Glomerular visceral epithelial cell (primary cell): ENCODE results near the gene RAPGEF5.
A peak's percentile ranks its signal among the peaks of the same experiment; 100 is the strongest.
"Not testable (repeated sequence)": the region's sequence is repeated elsewhere in the genome, so short reads cannot be mapped to it uniquely, and the experiment has no call there.

ENCODE experiments used
- DNase-seq: peaks from one replicate; pipeline ENCODE4 v3.0.0-alpha.2; 2016; ENCODE audit errors: extremely low spot score

Gene RAPGEF5

DNA sequence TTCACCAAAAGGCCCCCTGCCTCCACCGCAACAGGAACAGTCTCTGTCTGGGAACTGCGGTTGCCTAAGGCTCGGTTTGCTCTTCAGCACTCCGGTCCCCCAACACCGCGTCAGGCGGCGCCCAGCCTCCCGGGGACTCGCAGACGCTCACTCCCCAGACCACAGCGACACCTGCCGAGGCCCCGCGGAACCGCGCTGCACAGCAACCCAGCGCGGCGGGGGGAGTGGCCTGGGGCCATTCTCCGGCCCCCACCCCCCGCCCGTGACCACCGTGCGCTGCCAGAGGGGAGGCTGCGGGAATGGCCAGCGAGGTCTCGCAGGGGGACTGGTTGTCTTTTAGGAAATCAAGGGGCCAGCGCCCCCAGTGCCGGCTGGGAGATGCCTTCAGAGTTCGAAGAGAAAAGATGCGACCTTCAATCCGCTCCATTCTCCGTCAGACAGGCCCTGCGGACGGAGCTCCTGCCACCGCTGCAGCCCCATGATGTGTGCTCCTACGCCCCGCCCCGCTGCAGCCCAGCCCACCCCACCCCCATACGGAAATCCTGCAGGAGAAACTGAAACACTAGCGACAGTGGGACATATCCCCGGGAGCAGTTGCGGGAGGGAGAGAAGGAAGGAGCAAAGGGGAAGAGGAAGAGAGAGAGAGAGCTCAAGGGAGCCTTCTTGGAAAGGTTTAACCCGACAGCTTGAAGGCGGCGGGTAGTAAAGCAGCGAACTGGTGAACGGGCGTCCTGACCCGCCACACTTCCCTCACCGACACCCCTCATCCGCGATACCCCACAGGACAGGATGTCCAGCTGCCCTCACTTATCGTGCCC, 273.9 kb downstream of the RAPGEF5 start:
- peak; percentile 66 for DNase-seq

DNA sequence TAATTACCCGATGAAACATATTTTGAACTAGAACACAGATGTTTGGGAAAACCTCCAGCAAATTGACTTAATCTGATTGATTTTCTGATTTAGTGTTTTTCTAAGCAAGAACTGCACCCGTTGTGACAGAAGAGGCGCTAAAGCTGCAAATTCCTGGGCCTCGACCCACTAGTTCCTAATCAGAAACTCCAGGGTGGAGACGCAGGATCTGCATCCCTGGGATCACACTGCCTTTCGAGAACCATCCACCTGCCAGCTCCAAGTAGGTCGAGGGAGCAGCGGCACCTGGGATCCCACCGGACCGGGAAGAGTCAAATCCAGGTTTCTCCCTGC, 274.4 kb downstream of the RAPGEF5 start:
- no peak for DNase-seq

DNA sequence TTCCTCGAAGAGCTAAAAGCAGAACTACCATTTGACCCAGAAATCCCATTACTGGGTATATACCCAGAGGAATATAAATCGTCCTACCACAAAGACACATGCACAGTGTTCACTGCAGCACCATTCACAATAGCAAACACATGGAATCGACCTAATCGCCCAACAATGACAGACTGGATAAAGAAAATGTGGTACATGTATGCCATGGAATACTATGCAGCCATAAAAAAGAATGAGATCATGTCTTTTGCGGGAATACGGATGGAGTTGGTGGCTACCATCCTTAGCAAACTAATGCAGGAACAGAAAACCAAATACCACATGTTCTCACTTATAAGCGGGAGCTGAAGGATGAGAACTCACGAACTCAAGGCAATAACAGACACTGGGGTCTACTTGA, 276.7 kb downstream of the RAPGEF5 start:
- DNase-seq, result not testable (repeated sequence)

DNA sequence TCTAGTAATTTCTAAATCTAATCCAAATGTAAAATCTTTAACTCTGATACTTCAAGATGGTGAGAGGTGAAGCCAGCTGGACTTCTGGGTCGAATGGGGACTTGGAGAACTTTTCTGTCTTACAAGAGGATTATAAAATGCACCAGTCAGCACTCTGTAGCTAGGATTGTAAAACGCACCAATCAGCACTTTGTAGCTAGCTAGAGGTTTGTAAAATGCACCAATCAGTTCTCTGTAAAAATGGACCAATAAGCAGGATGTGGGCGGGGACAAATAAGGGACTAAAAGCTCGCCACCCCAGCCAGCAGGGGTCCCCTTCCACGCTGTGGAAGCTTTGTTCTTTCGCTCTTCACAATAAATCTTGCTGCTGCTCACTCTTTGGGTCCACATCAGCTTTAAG, 278.1 kb downstream of the RAPGEF5 start:
- not testable (repeated sequence) for DNase-seq

DNA sequence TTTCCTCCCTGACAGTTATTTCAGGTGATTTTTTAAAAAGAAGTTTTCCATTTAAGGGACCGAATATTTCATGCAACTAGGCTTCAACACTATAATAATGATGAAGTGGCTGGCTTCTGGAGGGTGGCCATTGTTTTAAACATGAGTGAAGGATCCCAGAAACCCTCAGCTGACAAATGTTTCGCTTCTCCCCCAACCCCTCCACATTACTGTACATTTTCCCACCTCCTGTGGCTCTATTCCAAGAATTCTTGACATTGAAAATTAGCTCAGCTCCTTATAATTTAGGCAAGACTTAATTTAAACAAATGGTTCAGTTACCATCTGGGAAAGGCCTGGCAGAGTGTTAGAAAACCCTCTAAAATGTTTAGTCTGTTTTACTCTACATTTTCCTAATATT, 281.4 kb downstream of the RAPGEF5 start:
- DNase-seq, result no peak

DNA sequence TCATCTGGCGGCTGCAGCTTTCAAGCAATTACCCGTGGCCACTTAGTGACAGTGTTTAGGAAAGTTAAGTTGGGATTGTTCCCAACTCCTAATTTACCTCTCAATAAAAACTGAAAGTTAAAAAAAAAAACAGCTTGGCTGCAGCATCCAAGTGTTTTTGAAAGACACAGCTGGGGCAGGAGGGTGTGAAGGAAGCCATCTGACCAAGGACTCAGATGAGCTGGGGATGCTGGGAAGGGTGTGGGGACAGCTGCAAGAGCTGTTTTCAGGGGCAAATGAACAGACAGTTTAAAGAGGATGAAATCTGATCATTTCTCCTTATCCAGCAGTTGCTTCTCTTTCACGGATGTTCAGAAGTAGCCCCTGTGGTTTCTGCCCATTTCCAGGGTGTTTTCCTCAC, 282.1 kb downstream of the RAPGEF5 start:
- no peak for DNase-seq
